Measurements from ENCODE around the gene CD58. TPM values are rescaled to one million over a fixed set of nuclear protein-coding genes. Genes with fewer than 3 reads are reported as not detected.

The CD58 gene
- total RNA-seq, 2 experiments from 2014 or later: 23.6 to 25.1 TPM

- Mint-ChIP-seq H3K27ac (no peak overlapping the region), H3K4me1 (peaks cover 4% of the 10 kb centered on the region)
- DNase-seq: no peak
Observed at GRCh38 chr1:116587501-116588227, 16.8 kb upstream of the CD58 start.

GRCh38 chr1:116586741-116587143 is 15.9 kb upstream of the CD58 start:
- no peaks in the 10 kb centered on the region for H3K9me3 Mint-ChIP-seq
- H3K27me3 Mint-ChIP-seq: peaks cover 3% of the 10 kb centered on the region
- no peak for ATAC-seq (ENCODE audit: low read depth)
- peaks cover 4% of the 10 kb centered on the region for H3K4me1 Mint-ChIP-seq
- H3K27ac Mint-ChIP-seq: no peak overlapping the region
- H3K4me3 Mint-ChIP-seq: no peak overlapping the region
- no peaks in the 10 kb centered on the region for H3K36me3 Mint-ChIP-seq
- POLR2A ChIA-PET: no interaction called here
- no peak for DNase-seq

More at GRCh38 chr1:116587501-116588227, 16.8 kb upstream of the CD58 start:
- peaks cover 3% of the 10 kb centered on the region for H3K27me3 Mint-ChIP-seq
- ATAC-seq (ENCODE audit: low read depth): no peak
- H3K36me3 Mint-ChIP-seq: no peaks in the 10 kb centered on the region
- POLR2A ChIA-PET: no interaction called here
- no peak overlapping the region for H3K4me3 Mint-ChIP-seq
- no peaks in the 10 kb centered on the region for H3K9me3 Mint-ChIP-seq

- H3K4me1 Mint-ChIP-seq: peaks cover 4% of the 10 kb centered on the region
- H3K36me3 Mint-ChIP-seq: no peaks in the 10 kb centered on the region
Observed at GRCh38 chr1:116585886-116586285, 15.1 kb upstream of the CD58 start.

GRCh38 chr1:116581323-116581885 is 10.6 kb upstream of the CD58 start:
- H3K27ac Mint-ChIP-seq: no peak overlapping the region
- no peaks in the 10 kb centered on the region for H3K36me3 Mint-ChIP-seq
- H3K9me3 Mint-ChIP-seq: no peaks in the 10 kb centered on the region
- ATAC-seq (ENCODE audit: low read depth): no peak
- no peak overlapping the region for H3K4me3 Mint-ChIP-seq
- no peaks in the 10 kb centered on the region for H3K4me1 Mint-ChIP-seq
- peaks cover 16% of the 10 kb centered on the region for H3K27me3 Mint-ChIP-seq
- POLR2A ChIA-PET: no interaction called here
- DNase-seq: no peak

More at GRCh38 chr1:116585886-116586285, 15.1 kb upstream of the CD58 start:
- Mint-ChIP-seq H3K4me3 (no peak overlapping the region), H3K9me3 (no peaks in the 10 kb centered on the region), H3K27me3 (peaks cover 3% of the 10 kb centered on the region), H3K27ac (no peak overlapping the region)
- ATAC-seq (ENCODE audit: low read depth): no peak
- POLR2A ChIA-PET: no interaction called here
- DNase-seq: no peak

GRCh38 chr1:116580446-116581322 is 9.9 kb upstream of the CD58 start:
- DNase-seq (no peak), ATAC-seq (ENCODE audit: low read depth) (no peak)
- Mint-ChIP-seq H3K4me1 (no peaks in the 10 kb centered on the region), H3K36me3 (no peaks in the 10 kb centered on the region), H3K9me3 (no peaks in the 10 kb centered on the region), H3K27me3 (peaks cover 16% of the 10 kb centered on the region), H3K4me3 (no peak overlapping the region), H3K27ac (no peak overlapping the region)
- POLR2A ChIA-PET: no interaction called here

- Mint-ChIP-seq H3K27ac (no peak overlapping the region), H3K4me1 (peaks cover 5% of the 10 kb centered on the region), H3K27me3 (peaks cover 16% of the 10 kb centered on the region), H3K4me3 (no peak overlapping the region), H3K36me3 (no peaks in the 10 kb centered on the region), H3K9me3 (no peaks in the 10 kb centered on the region)
- no peak for ATAC-seq (ENCODE audit: low read depth)
- no peak for DNase-seq
- POLR2A ChIA-PET: no interaction called here
Observed at GRCh38 chr1:116579259-116579875, 8.5 kb upstream of the CD58 start.

GRCh38 chr1:116578581-116578980 is 7.8 kb upstream of the CD58 start:
- H3K9me3 Mint-ChIP-seq: no peaks in the 10 kb centered on the region
- DNase-seq (no peak), ATAC-seq (ENCODE audit: low read depth) (no peak)
- no peaks in the 10 kb centered on the region for H3K36me3 Mint-ChIP-seq
- no peak overlapping the region for H3K4me3 Mint-ChIP-seq
- H3K27me3 Mint-ChIP-seq: peaks cover 16% of the 10 kb centered on the region
- H3K27ac Mint-ChIP-seq: no peak overlapping the region
- H3K4me1 Mint-ChIP-seq: peaks cover 10% of the 10 kb centered on the region
- POLR2A ChIA-PET: no interaction called here

- Mint-ChIP-seq H3K36me3 (no peaks in the 10 kb centered on the region), H3K27ac (no peak overlapping the region), H3K9me3 (no peaks in the 10 kb centered on the region), H3K4me3 (no peak overlapping the region), H3K27me3 (peaks cover 19% of the 10 kb centered on the region), H3K4me1 (peaks cover 12% of the 10 kb centered on the region)
- DNase-seq: no peak
- POLR2A ChIA-PET: no interaction called here
- no peak for ATAC-seq (ENCODE audit: low read depth)
Observed at GRCh38 chr1:116577759-116578314, 7.0 kb upstream of the CD58 start.

GRCh38 chr1:116574581-116575291 is 3.9 kb upstream of the CD58 start:
- ATAC-seq (ENCODE audit: low read depth) (no peak), DNase-seq (no peak)
- Mint-ChIP-seq H3K4me3 (no peak overlapping the region), H3K4me1 (peaks cover 28% of the 10 kb centered on the region), H3K27me3 (peaks cover 19% of the 10 kb centered on the region), H3K27ac (no peak overlapping the region), H3K36me3 (no peaks in the 10 kb centered on the region), H3K9me3 (no peaks in the 10 kb centered on the region)
- POLR2A ChIA-PET: interaction anchor here (0.6 to 0.9 kb wide), 3 partner anchors 127 to 322 kb away, joined by 3 to 5 read pairs (median 3); no protein-coding TSS in a partner anchor

- Mint-ChIP-seq H3K27me3 (peaks cover 14% of the 10 kb centered on the region), H3K36me3 (peaks cover 2% of the 10 kb centered on the region), H3K4me3 (no peak overlapping the region), H3K27ac (no peak overlapping the region), H3K9me3 (no peaks in the 10 kb centered on the region), H3K4me1 (peaks cover 38% of the 10 kb centered on the region)
- no peak for ATAC-seq (ENCODE audit: low read depth)
- DNase-seq: no peak
- POLR2A ChIA-PET: interaction anchor here (2.8 kb wide), 1 partner anchor 487 kb away, joined by 9 read pairs; the partner anchor contains the start of gene TTF2
Observed at GRCh38 chr1:116573431-116574095, 2.7 kb upstream of the CD58 start.

- H3K4me1 Mint-ChIP-seq: peaks cover 43% of the 10 kb centered on the region
- no peak overlapping the region for H3K4me3 Mint-ChIP-seq
- DNase-seq: no peak
- peaks cover 5% of the 10 kb centered on the region for H3K36me3 Mint-ChIP-seq
- H3K9me3 Mint-ChIP-seq: no peaks in the 10 kb centered on the region
- no peak for ATAC-seq (ENCODE audit: low read depth)
- POLR2A ChIA-PET: interaction anchor here (2.8 kb wide), 1 partner anchor 487 kb away, joined by 9 read pairs; the partner anchor contains the start of gene TTF2
- H3K27ac Mint-ChIP-seq: no peak overlapping the region
- peaks cover 14% of the 10 kb centered on the region for H3K27me3 Mint-ChIP-seq
Observed at GRCh38 chr1:116572771-116573430, 2.1 kb upstream of the CD58 start.

GRCh38 chr1:116572099-116572498 is 1.3 kb upstream of the CD58 start:
- Mint-ChIP-seq H3K27ac (peak overlapping the region; percentile 75), H3K4me1 (peaks cover 46% of the 10 kb centered on the region), H3K27me3 (peaks cover 8% of the 10 kb centered on the region), H3K36me3 (peaks cover 5% of the 10 kb centered on the region), H3K4me3 (peak overlapping the region; percentile 86), H3K9me3 (no peaks in the 10 kb centered on the region)
- POLR2A ChIA-PET: interaction anchor here (0.5 to 2.8 kb wide), 3 partner anchors 69 to 488 kb away, joined by 3 to 9 read pairs (median 5); partner anchors contain the start of gene TTF2
- no peak for DNase-seq
- no peak for ATAC-seq (ENCODE audit: low read depth)

Data from activated naive CD8-positive, alpha-beta T cell treated with anti-CD3 and anti-CD28 coated beads, Interleukin-2, amount 10 ng/mL, durations not matched to agents 7 days and 5 days (primary cell).